ENCODE measurements around the gene B3GAT1.

GRCh38 chr11:134393638-134394037, 18.4 kb downstream of the B3GAT1 start:
- no peak for TF ChIP-seq CTCF (conservative IDR thresholded peaks at IDR 0.05 in 1 of 2, IDR thresholded peaks at IDR 0.05 in 1 of 2; ENCODE audit: extremely low read depth in 1 of 2, insufficient read depth in 1 of 2, low read depth in 1 of 2, low read length in 2 of 2)
- no peak for TF ChIP-seq EZH2 (IDR thresholded peaks at IDR 0.05; ENCODE audit: borderline replicate concordance, low read length)

Data from mammary epithelial cell (primary cell).